HG03103 (cell line): ENCODE data around the gene STX4.

Experiments used
- ATAC-seq: cut with Tn5 transposase; IDR thresholded peaks from one replicate; pipeline ENCODE4 v1.9.1; 2021; ENCODE audit warnings: low read depth; ENCODE audit not compliant: unreplicated experiment

Gene STX4

DNA sequence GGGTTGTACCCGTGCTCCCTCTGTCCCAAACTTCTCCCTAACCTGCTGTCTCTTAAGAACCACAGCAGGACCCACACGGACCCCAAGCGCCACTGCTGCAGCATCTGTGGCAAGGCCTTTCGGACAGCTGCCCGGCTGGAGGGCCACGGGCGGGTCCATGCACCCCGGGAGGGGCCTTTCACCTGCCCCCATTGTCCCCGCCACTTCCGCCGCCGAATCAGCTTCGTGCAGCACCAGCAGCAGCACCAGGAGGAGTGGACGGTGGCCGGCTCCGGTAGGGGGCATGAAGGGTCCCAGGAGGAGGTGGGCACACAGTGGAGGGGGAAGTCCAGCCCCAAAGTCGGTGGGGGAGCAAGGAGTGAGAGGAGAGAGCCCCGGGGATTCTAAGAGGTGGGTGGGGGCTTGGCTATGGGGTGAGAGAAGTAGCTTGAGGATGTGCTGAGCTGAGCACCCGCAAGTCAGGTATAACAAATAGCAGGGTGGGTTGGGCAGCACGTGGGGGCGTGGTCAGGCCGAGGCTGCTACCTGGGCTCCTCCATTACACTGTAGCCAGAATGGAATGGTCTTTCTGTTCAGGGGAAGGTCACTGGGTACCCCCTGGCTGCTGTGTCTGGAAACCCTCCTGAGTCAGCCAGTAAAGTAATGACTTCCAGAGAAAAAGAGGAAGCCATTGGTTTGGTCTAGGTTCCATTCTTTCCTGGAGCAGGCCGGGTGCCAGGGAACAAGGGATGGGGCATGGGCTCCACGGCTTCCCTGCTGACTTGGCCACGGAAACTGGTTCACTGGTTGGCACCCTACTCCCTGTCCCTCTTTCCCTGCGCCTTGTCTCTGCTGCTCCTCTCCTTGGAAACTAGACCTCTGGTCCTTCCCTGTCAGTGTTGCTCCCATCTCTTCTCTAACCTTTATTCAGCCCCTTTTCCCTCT lies 48.3 kb downstream of the STX4 start:
- no peak for ATAC-seq

DNA sequence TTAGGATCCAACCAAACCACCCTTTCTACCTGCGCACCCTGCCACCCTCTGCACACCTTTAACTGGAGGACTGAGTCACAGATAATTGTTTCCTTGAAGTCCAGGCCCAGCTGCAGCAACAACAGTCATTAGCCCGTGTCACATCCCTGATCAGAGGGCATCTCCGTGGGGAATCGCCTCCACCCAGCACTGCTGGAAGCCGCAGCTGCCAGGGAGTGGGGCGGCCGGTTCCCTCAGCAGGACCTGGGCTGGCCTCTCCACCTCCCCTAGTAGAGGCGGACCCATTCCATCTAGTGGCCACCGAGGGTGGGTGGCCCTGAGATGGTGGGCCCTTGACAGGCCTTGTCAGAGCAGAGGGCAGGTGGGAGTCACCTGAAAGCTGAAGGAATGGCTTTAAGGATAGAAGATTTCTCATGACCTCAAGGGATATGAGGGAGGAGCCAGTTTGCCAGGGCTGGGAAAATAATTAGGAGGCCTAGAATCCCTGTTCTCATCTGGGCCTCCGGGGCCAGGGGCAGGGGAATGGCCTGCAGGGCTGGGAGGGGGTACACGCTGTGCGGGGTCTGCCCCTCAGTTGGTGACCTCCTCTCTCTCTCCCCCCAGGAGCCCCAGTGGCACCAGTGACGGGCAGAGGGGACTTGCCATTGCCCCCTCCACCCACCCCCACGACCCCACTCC lies 49.1 kb downstream of the STX4 start:
- no peak for ATAC-seq

DNA sequence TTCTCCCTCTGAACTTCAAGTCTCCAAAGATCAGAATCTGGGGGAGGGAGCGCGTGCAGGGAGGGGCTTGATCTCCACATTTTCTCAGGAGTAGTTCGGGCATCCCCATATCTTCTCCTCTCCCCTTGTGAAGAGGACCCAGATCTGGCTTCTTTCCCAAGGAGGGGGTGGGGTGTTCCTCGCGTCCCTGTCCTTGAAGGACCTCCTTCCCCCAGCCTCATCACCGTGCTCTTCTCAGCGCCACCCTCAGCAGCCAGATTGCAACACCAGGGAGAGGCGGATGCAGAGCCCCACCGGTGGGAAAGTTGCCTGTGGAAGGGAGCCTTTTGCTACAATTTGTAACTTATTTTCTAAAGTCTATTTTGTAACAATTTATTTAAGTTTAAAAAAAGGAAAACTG lies 49.7 kb downstream of the STX4 start:
- ATAC-seq, result no peak

DNA sequence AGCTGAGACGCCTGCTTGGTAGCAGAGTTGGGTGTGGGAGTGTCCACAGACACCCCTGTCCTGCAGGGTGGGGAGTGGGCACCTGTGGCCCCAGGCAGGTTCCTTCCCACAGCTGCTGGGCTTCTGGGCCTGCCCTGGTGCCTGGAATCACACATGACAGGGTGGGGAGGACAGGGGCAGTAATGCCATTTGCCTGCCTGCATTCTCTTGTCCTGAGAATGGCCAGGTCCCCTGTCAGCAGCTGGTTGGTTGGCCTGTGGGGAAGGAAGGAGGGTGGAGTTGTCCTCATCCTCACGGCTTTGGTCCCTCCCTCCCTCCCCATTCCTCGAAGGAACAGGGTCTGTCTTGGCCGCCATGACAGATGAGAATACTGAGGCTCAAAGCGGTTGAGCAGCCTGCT lies 50.2 kb downstream of the STX4 start:
- ATAC-seq, result no peak

DNA sequence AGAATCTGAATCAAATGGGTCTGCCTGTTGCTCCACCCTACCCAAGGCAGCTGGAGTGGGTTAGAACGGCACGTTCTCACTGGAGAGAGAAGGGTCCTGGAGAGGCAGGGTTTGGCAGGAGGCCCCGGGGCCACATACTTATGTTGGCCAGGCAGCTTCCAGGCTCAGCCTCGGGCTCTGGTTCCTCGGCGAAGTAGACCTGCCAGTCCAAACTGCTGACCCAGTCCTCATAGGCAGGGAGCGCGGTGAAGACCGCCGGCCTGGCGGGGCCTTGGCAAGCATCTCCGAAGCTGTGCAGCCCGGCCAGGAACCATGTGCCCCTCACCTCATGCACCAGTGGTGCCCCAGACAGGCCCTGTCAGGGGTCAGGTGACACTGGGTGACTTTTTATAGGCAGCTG lies 50.6 kb downstream of the STX4 start:
- ATAC-seq, result no peak

DNA sequence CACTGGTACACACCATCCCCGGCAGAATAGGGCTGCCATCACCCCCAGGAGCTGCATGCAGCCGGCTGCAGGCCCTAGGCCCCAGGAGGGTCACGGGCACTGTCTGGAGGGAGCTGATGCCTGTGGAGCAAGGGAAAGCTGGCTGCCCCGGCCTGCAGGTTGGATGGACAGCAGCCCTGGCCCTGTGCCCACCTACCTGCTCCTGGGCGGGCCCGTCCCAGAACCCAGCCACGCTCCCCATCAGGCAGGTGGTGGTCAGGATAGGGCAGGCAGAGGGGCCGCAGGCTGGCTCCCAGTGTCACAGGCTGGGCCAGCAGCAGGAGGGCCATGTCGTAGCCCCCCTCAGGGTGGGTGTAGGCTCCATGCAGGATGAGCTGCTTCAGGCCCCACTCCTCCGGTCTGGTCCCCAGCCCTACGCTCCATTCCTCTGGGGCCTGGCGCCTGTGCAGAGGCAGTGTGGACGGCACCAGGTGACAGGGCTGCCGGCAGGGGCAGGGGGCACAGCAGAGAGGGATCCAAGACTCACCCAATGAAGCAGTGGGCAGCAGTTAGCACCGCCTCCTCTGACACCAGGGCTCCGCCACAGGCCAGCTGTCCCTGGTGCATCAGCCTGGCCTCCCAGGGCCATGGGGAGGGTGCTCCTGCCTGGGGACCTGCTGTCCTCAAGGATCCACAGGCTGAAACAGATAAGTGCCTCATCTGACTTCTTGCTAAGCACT lies 51.4 kb downstream of the STX4 start:
- no peak for ATAC-seq

DNA sequence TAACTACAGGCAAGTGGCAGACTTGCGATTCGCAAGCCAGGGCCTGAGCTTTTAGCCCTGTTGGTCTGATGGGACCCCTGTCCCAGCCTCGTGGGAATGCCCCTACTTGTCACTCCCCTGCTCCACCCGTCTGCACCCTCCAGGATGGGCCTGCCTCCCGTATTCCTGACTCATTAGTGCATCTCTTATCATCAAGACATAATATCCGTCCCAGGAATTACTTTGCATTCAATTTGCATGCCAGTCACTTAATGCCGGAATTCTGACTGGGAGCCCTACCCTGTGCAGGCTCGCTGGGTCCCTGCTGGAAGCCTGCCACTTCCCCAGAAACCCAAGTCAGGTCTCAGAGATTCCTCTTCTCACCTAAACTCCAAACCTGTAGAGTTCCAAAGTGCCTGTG lies 52.1 kb downstream of the STX4 start:
- no peak for ATAC-seq

DNA sequence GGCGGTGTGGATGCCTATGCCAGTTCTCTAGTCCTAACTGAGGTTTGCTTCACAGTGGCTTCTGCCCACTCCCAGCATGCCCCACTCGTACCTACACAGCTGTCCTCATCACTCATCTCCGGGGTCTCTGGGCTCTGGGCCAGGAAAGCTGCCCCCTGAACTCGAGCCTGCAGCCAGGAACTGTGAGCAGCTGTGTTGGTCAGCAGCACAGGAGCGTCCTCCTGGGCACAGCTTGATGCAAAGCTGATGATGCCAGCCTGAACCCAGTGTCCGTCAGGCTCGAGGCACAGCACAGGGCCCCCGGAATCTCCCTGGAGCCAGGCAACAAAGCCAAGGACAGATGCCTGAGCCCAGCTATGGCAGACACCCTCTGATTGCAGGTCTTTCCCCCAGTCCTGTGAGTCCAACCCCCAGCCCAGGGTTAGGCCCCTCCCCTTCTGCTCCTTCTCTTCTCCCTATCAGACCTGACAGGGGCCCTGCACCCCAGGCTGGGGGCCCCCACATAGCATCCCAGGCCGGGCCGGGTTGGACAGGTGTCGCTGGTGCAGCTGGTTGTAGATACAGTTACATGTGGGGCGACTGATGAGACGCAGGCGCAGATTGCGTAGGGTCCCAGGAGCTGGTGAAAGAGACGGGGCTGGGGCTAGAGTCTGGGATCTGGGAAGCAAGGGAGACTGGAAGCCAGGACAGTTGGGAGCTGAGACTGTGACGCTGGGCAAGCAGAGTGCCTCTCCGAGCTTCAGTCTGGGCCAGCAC lies 52.7 kb downstream of the STX4 start:
- ATAC-seq, result no peak

DNA sequence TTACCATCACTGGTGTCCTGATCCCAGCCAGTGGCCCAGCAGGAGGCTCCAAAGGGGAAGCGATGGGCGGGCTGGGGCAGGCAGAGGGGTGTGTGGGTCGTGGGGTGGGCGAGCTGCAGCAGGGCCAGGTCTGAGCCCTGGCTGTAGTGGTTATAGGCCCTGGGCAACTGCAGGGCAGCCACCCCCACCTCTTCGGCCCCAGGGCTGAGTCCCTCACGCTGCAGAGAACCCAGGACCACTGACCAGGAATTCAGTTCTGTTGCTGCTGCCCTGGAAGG lies 53.2 kb downstream of the STX4 start:
- ATAC-seq, result no peak

DNA sequence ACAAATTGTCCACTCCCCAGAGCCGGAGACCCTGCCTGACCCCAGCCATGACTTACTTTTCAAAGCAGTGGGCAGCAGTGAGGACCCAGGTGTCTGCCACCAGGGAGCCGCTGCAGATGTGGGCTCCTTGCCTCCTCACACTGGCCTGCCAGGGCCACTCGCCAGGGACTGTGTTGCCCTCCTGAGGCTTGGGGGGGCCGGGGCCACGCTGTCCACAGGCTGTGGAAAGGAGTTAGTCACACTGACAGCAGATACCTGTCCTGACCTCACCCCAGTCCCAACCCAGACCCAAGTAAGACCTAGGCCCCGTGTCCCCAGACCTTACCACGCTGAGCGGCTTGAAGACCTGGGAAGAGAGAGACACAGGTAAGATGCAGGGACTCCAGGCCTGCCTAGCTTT lies 54.1 kb downstream of the STX4 start:
- ATAC-seq, result no peak

DNA sequence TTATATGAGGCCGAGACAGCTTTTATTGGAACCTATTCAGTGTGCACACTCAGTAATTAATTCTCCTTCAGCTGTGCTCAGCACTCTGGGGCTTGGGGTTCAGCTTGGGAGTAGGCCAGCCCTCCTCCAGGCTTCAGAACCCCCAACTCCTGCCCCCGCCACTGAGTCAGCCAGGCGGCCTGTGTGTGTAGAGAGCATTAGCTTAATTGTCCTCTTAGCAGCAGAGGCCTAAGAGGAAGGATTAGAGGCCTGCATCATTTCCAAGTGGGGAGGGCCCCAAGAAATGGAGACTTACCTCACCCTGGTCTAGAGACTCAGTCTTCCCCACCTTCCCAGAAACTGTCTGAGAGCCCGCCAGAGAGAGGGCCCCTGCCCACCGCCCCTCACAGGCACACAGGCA lies 54.6 kb downstream of the STX4 start:
- no peak for ATAC-seq

DNA sequence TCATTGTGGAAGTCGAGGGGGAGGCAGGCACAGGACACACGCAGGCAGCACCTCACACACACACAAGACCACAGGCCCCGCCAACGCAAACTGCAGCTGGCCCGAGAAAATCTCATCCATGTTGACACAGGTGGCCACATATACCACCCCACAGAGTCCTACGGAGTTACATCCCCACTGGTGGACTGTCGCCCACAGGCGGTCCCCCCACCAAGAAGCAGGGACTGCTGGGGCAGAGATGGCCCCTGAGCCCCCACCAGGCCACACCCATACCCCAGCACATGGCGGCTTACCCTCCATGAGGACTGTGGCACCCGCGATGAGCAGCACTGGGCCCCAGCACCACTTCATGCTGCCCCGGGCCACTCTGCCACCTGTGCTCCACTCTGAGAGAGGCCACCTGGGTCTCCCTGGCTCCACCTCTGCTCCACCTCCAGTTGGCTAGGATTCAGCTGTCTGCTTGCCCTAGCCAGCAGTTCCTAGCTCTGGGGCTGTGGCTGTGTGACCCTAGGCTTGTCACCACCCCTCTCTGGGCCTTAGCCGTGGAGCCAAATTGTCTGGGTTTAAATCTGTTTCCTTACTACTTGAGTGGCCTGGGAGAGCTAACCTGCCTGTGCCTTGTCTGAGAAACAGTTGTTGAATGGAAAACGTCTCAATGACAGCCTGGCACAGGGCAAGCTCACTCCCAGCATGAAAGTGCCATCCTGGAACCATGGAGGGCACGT lies 55.3 kb downstream of the STX4 start, which contains the start of gene PRSS53:
TSS of gene PRSS53 (minus strand) at position 485 of the 725 bp plus-strand sequence. CDS start at position 351, 134 bp downstream.
- no peak for ATAC-seq

DNA sequence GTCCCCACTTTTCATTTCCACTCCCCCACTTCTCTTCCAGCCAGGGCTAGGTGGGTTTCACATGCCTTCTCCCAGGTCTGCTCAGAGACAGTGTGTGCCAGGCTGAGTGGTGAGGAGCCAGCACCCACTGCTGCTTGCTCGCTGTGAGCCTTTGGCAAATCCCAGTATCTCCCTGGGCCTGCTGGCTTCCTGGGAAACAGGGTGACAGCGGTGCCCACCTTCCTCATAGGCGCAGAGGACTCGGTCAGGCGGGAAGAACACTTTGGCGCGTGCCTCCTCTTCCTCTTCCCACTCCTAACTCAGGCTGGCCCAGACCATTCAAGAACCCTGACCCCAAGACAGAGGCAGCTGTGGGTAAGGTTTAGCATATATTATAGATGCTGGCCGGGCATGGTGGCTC lies 55.8 kb downstream of the STX4 start:
- ATAC-seq, result no peak
